HUES6 (cell line): ENCODE data around the gene GDI1.
A peak's percentile ranks its signal among the peaks of the same experiment; 100 is the strongest.

Experiments
- H3K27ac ChIP-seq: 2 replicates; pipeline ENCODE4 v1.7.0; 2013; ENCODE audit warnings: low read depth, mild to moderate bottlenecking, low read length, inconsistent platforms
- H3K27me3 ChIP-seq: 2 replicates; pipeline ENCODE4 v1.6.1; 2013; ENCODE audit warnings: low read length; ENCODE audit not compliant: control insufficient read depth, insufficient read depth
- H3K36me3 ChIP-seq: 2 replicates; pipeline ENCODE4 v1.6.1; 2013; ENCODE audit warnings: low read length; ENCODE audit not compliant: control insufficient read depth, insufficient read depth
- H3K4me1 ChIP-seq: 2 replicates; pipeline ENCODE4 v1.6.1; 2013; ENCODE audit warnings: low read length; ENCODE audit not compliant: control insufficient read depth, insufficient read depth
- H3K4me3 ChIP-seq: 2 replicates; pipeline ENCODE4 v1.5.1; 2013; ENCODE audit warnings: low read depth, low read length
- H3K9ac ChIP-seq: one replicate; pipeline ENCODE4 v1.6.1; 2013; ENCODE audit warnings: mild to moderate bottlenecking, low read length
- H3K9me3 ChIP-seq: 2 replicates; pipeline ENCODE4 v1.6.1; 2013; ENCODE audit warnings: low read depth, low read length; ENCODE audit not compliant: control insufficient read depth, insufficient read depth

The GDI1 gene

GRCh38 chrX:154490414-154491083 is 53.6 kb downstream of the GDI1 start, which contains the start of gene SLC10A3:
SLC10A3 (minus strand) TSS chrX:154490629; CDS start chrX:154488940, 1,689 bp downstream.
- peaks cover 14% of the 10 kb centered on the region; the same call in 1 of the 2 replicates for H3K36me3 ChIP-seq
- peaks cover 13% of the 10 kb centered on the region; the same call in 1 of the 2 replicates for H3K4me1 ChIP-seq
- peak within 1 kb of the TSS; percentile 69 for H3K9ac ChIP-seq
- peaks cover 19% of the 10 kb centered on the region; the same call in 1 of the 2 replicates for H3K9me3 ChIP-seq
- no peaks in the 10 kb centered on the region for H3K27me3 ChIP-seq
- peak within 1 kb of the TSS; percentile 73 for H3K4me3 ChIP-seq
- peak within 1 kb of the TSS; percentile 6; the same call in 1 of the 2 replicates for H3K27ac ChIP-seq
